DOHH2 (cell line): ENCODE results near the gene ACOT12.

Experiments
- H3F3A ChIP-seq: fragments of 200-600 bp; sonication (generic), shearing (Covaris generic); 2 replicates; pipeline ENCODE4 v1.6.0; 2016; ENCODE audit warnings: antibody characterized with exemption, mild to moderate bottlenecking; ENCODE audit not compliant: control insufficient read depth, insufficient read depth
- H3K27ac ChIP-seq: fragments of 200-600 bp; sonication (generic); 2 replicates; pipeline ENCODE4 v1.5.1; 2014; ENCODE audit warnings: low read depth, mild to moderate bottlenecking, low read length, moderate library complexity
- H3K27me3 ChIP-seq: fragments of 200-600 bp; sonication (generic); 2 replicates; pipeline ENCODE4 v1.6.1; 2014; ENCODE audit warnings: mild to moderate bottlenecking, low read length, mixed read lengths; ENCODE audit not compliant: control insufficient read depth
- H3K36me3 ChIP-seq: fragments of 200-600 bp; sonication (generic); 2 replicates; pipeline ENCODE4 v1.6.1; 2014; ENCODE audit warnings: mild to moderate bottlenecking, low read length, moderate library complexity, mixed read lengths; ENCODE audit not compliant: control insufficient read depth
- H3K4me1 ChIP-seq: fragments of 200-600 bp; sonication (generic); 2 replicates; pipeline ENCODE4 v1.6.1; 2014; ENCODE audit warnings: mild to moderate bottlenecking, low read length, mixed read lengths; ENCODE audit not compliant: control insufficient read depth
- H3K4me2 ChIP-seq: fragments of 200-600 bp; sonication (generic); 2 replicates; pipeline ENCODE4 v1.6.0; 2014; ENCODE audit warnings: mild to moderate bottlenecking, low read length, moderate library complexity
- H3K4me3 ChIP-seq: fragments of 200-600 bp; sonication (generic); 2 replicates; pipeline ENCODE4 v1.5.1; 2014; ENCODE audit warnings: mild to moderate bottlenecking, low read length, mixed read lengths
- H3K79me2 ChIP-seq: fragments of 200-600 bp; sonication (generic); 2 replicates; pipeline ENCODE4 v1.6.1; 2014; ENCODE audit warnings: mild to moderate bottlenecking, low read length, mixed read lengths; ENCODE audit not compliant: control insufficient read depth
- H3K9me2 ChIP-seq: fragments of 200-600 bp; sonication (generic); replicated peaks from 2 replicates; pipeline ENCODE4 v1.6.1; 2014; ENCODE audit warnings: mild to moderate bottlenecking, low read length, mixed read lengths; ENCODE audit not compliant: control insufficient read depth
- H3K9me3 ChIP-seq: fragments of 200-600 bp; sonication (generic); 2 replicates; pipeline ENCODE4 v1.6.1; 2014; ENCODE audit warnings: antibody characterized with exemption, low read length, mixed read lengths; ENCODE audit not compliant: control insufficient read depth, insufficient read depth
- H4K20me1 ChIP-seq: fragments of 200-600 bp; sonication (generic); 2 replicates; pipeline ENCODE4 v1.6.0; 2014; ENCODE audit warnings: low read depth, mild to moderate bottlenecking, antibody characterized with exemption, low read length, moderate library complexity; ENCODE audit not compliant: control insufficient read depth, insufficient read depth
- CTCF ChIP-seq: fragments of 200-600 bp; sonication (generic); IDR thresholded peaks from one replicate; pipeline ENCODE4 v1.5.1; 2014; ENCODE audit warnings: antibody characterized with exemption, mild to moderate bottlenecking, low read depth, low read length; ENCODE audit not compliant: poor library complexity, severe bottlenecking
- EZH2phosphoT487 ChIP-seq: fragments of 200-600 bp; sonication (generic); IDR thresholded peaks from 2 replicates; pipeline ENCODE4 v1.6.1; 2017; ENCODE audit warnings: borderline replicate concordance, mild to moderate bottlenecking, antibody characterized with exemption, low read length, moderate library complexity, mixed read lengths

The ACOT12 gene

GRCh38 chr5:81427566-81427965 is 33.6 kb upstream of the ACOT12 start:
- H3K9me2 ChIP-seq: no peaks in the 10 kb centered on the region
- peaks cover 16% of the 10 kb centered on the region for H3F3A ChIP-seq
- no peaks in the 10 kb centered on the region for H4K20me1 ChIP-seq
- no peak overlapping the region for H3K4me2 ChIP-seq
- H3K27ac ChIP-seq: no peak overlapping the region
- no peaks in the 10 kb centered on the region for H3K9me3 ChIP-seq
- H3K4me1 ChIP-seq: peaks cover 10% of the 10 kb centered on the region
- H3K4me3 ChIP-seq: no peak overlapping the region
- no peaks in the 10 kb centered on the region for H3K27me3 ChIP-seq
- no peaks in the 10 kb centered on the region for H3K79me2 ChIP-seq
- peaks cover 39% of the 10 kb centered on the region for H3K36me3 ChIP-seq
- TF ChIP-seq EZH2phosphoT487 (no peak), CTCF (no peak)

GRCh38 chr5:81426359-81427030 is 32.6 kb upstream of the ACOT12 start:
- H3K9me3 ChIP-seq: no peaks in the 10 kb centered on the region
- no peaks in the 10 kb centered on the region for H3K79me2 ChIP-seq
- peaks cover 16% of the 10 kb centered on the region for H3F3A ChIP-seq
- peaks cover 10% of the 10 kb centered on the region for H3K4me1 ChIP-seq
- no peaks in the 10 kb centered on the region for H3K9me2 ChIP-seq
- no peaks in the 10 kb centered on the region for H4K20me1 ChIP-seq
- H3K27me3 ChIP-seq: no peaks in the 10 kb centered on the region
- H3K4me3 ChIP-seq: no peak overlapping the region
- no peak overlapping the region for H3K4me2 ChIP-seq
- no peak for TF ChIP-seq EZH2phosphoT487
- TF ChIP-seq CTCF: no peak
- peaks cover 42% of the 10 kb centered on the region for H3K36me3 ChIP-seq
- no peak overlapping the region for H3K27ac ChIP-seq

GRCh38 chr5:81425569-81425968 is 31.6 kb upstream of the ACOT12 start:
- H3K4me1 ChIP-seq: peaks cover 10% of the 10 kb centered on the region
- no peaks in the 10 kb centered on the region for H3K9me2 ChIP-seq
- no peak overlapping the region for H3K4me3 ChIP-seq
- no peaks in the 10 kb centered on the region for H4K20me1 ChIP-seq
- H3K36me3 ChIP-seq: peaks cover 49% of the 10 kb centered on the region
- H3K9me3 ChIP-seq: no peaks in the 10 kb centered on the region
- no peak for TF ChIP-seq EZH2phosphoT487
- peak; percentile 60 for TF ChIP-seq CTCF
- H3K4me2 ChIP-seq: 0 out of 2 replicates have a peak overlapping the region, but pooled peaks have one; percentile 8
- H3K27me3 ChIP-seq: no peaks in the 10 kb centered on the region
- H3K79me2 ChIP-seq: no peaks in the 10 kb centered on the region
- H3F3A ChIP-seq: peaks cover 16% of the 10 kb centered on the region
- no peak overlapping the region for H3K27ac ChIP-seq
